Activated CD4-positive, alpha-beta memory T cell treated with anti-CD3 and anti-CD28 coated beads, Interleukin-2, amount 10 ng/mL, durations not matched to agents 7 days and 5 days (primary cell): ENCODE data around the gene OR5H2. TPM values are rescaled to one million over a fixed set of nuclear protein-coding genes. Genes with fewer than 3 reads are reported as not detected.

Experiments
- total RNA-seq, 2 experiments: library from RNA; stranded (reverse); gene quantifications; one replicate each; pipeline ENCODE4 v1.2.3, GENCODE V29; 2021

The OR5H2 gene
- total RNA-seq, 2 experiments from 2014 or later, result not detected

Other genes with a start within 250 kb of the OR5H2 start
- not detected for gene GABRR3, start 247.2 kb upstream of the OR5H2 start, total RNA-seq
- not detected for gene OR5AC2, start 195.3 kb upstream of the OR5H2 start, total RNA-seq
- not detected for gene OR5H1, start 151.8 kb upstream of the OR5H2 start, total RNA-seq
- gene OR5H14, start 135.0 kb upstream of the OR5H2 start, total RNA-seq, result not detected
- not detected for gene OR5H15, start 115.8 kb upstream of the OR5H2 start, total RNA-seq
- not detected for gene OR5H6, start 18.3 kb upstream of the OR5H2 start, total RNA-seq
- not detected for gene OR5K4, start 71.3 kb downstream of the OR5H2 start, total RNA-seq
- not detected for gene OR5K3, start 108.2 kb downstream of the OR5H2 start, total RNA-seq
- not detected for gene OR5K1, start 180.7 kb downstream of the OR5H2 start, total RNA-seq
- not detected for gene OR5K2, start 215.2 kb downstream of the OR5H2 start, total RNA-seq
- gene CLDND1, start 240.4 kb downstream of the OR5H2 start, total RNA-seq, result 100 to 1,000 TPM; 673 to 683 TPM
- gene GPR15, start 249.5 kb downstream of the OR5H2 start, total RNA-seq, result 100 to 1,000 TPM; 111 TPM